BLaER1 (cell line): ENCODE results near the gene C13orf46.

ENCODE experiments used
- H3K27ac ChIP-seq: shearing (Covaris generic); formaldehyde crosslinking; 2 replicates; pipeline ENCODE4 v1.8.1; 2022
- H3K27me3 ChIP-seq: shearing (Covaris generic); formaldehyde crosslinking; 2 replicates; pipeline ENCODE4 v1.8.1; 2022
- H3K36me3 ChIP-seq: shearing (Covaris generic); formaldehyde crosslinking; 2 replicates; pipeline ENCODE4 v1.8.1; 2022
- H3K4me1 ChIP-seq: shearing (Covaris generic); formaldehyde crosslinking; 2 replicates; pipeline ENCODE4 v1.8.1; 2022
- H3K4me2 ChIP-seq: shearing (Covaris generic); formaldehyde crosslinking; 2 replicates; pipeline ENCODE4 v1.8.1; 2022
- H3K4me3 ChIP-seq: shearing (Covaris generic); formaldehyde crosslinking; 2 replicates; pipeline ENCODE4 v1.8.1; 2022
- H3K9ac ChIP-seq: shearing (Covaris generic); formaldehyde crosslinking; 2 replicates; pipeline ENCODE4 v1.8.1; 2022
- H3K9me3 ChIP-seq: shearing (Covaris generic); formaldehyde crosslinking; 2 replicates; pipeline ENCODE4 v1.8.1; 2022
- H4K20me1 ChIP-seq: shearing (Covaris generic); formaldehyde crosslinking; 2 replicates; pipeline ENCODE4 v1.8.1; 2022
- Cebpa-rat ChIP-seq: shearing (Covaris generic); IDR thresholded peaks from 2 replicates; pipeline ENCODE4 v1.8.1; 2022

The C13orf46 gene

GRCh38 chr13:113926951-113927660, 46.8 kb downstream of the C13orf46 start:
- Histone ChIP-seq H3K4me2 (no peak overlapping the region), H3K27ac (no peak overlapping the region), H3K4me3 (no peak overlapping the region), H3K36me3 (no peaks in the 10 kb centered on the region), H3K9ac (no peak overlapping the region), H3K9me3 (peaks cover 4% of the 10 kb centered on the region; the same call in 1 of the 2 replicates), H3K4me1 (peaks cover 5% of the 10 kb centered on the region), H4K20me1 (no peaks in the 10 kb centered on the region), H3K27me3 (no peaks in the 10 kb centered on the region)
- TF ChIP-seq Cebpa-rat: no peak

- Histone ChIP-seq H3K4me1 (peaks cover 7% of the 10 kb centered on the region), H3K9me3 (peaks cover 12% of the 10 kb centered on the region; the same call in 1 of the 2 replicates), H3K36me3 (no peaks in the 10 kb centered on the region), H3K9ac (no peak overlapping the region), H3K27ac (no peak overlapping the region), H3K4me2 (no peak overlapping the region), H4K20me1 (no peaks in the 10 kb centered on the region), H3K4me3 (no peak overlapping the region), H3K27me3 (no peaks in the 10 kb centered on the region)
- TF ChIP-seq Cebpa-rat: no peak
Observed at GRCh38 chr13:113926301-113926761, 47.5 kb downstream of the C13orf46 start.

GRCh38 chr13:113924184-113924901, 49.5 kb downstream of the C13orf46 start:
- Histone ChIP-seq H3K27me3 (no peaks in the 10 kb centered on the region), H3K4me1 (peaks cover 7% of the 10 kb centered on the region), H3K4me3 (no peak overlapping the region), H3K4me2 (no peak overlapping the region), H3K9me3 (peaks cover 18% of the 10 kb centered on the region), H3K27ac (no peak overlapping the region), H3K9ac (no peak overlapping the region), H4K20me1 (no peaks in the 10 kb centered on the region), H3K36me3 (no peaks in the 10 kb centered on the region)
- TF ChIP-seq Cebpa-rat: no peak

GRCh38 chr13:113923376-113924063, 50.4 kb downstream of the C13orf46 start:
- Histone ChIP-seq H3K9ac (no peak overlapping the region), H3K36me3 (no peaks in the 10 kb centered on the region), H4K20me1 (no peaks in the 10 kb centered on the region), H3K27ac (no peak overlapping the region), H3K27me3 (no peaks in the 10 kb centered on the region), H3K9me3 (peaks cover 18% of the 10 kb centered on the region), H3K4me3 (no peak overlapping the region), H3K4me2 (no peak overlapping the region), H3K4me1 (peaks cover 7% of the 10 kb centered on the region)
- TF ChIP-seq Cebpa-rat: no peak

- Histone ChIP-seq H3K4me2 (no peak overlapping the region), H3K4me1 (peaks cover 11% of the 10 kb centered on the region), H3K9me3 (peaks cover 18% of the 10 kb centered on the region), H3K27ac (no peak overlapping the region), H3K4me3 (no peak overlapping the region), H4K20me1 (no peaks in the 10 kb centered on the region), H3K9ac (no peak overlapping the region), H3K36me3 (no peaks in the 10 kb centered on the region), H3K27me3 (no peaks in the 10 kb centered on the region)
- TF ChIP-seq Cebpa-rat: no peak
Observed at GRCh38 chr13:113922412-113923118, 51.3 kb downstream of the C13orf46 start.

- Histone ChIP-seq H3K36me3 (no peaks in the 10 kb centered on the region), H3K9ac (no peak overlapping the region)
- no peak for TF ChIP-seq Cebpa-rat
Observed at GRCh38 chr13:113921763-113922162, 52.1 kb downstream of the C13orf46 start.

GRCh38 chr13:113920606-113921286, 53.1 kb downstream of the C13orf46 start:
- peaks cover 18% of the 10 kb centered on the region for H3K4me1 ChIP-seq
- no peak for TF ChIP-seq Cebpa-rat
- H3K4me3 ChIP-seq: no peak overlapping the region
- no peaks in the 10 kb centered on the region for H4K20me1 ChIP-seq
- H3K4me2 ChIP-seq: no peak overlapping the region
- peaks cover 18% of the 10 kb centered on the region for H3K9me3 ChIP-seq
- no peaks in the 10 kb centered on the region for H3K27me3 ChIP-seq
- no peak overlapping the region for H3K9ac ChIP-seq
- no peaks in the 10 kb centered on the region for H3K36me3 ChIP-seq
- H3K27ac ChIP-seq: no peak overlapping the region

More at GRCh38 chr13:113921763-113922162, 52.1 kb downstream of the C13orf46 start:
- H3K4me2 ChIP-seq: no peak overlapping the region
- H3K27me3 ChIP-seq: no peaks in the 10 kb centered on the region
- peaks cover 18% of the 10 kb centered on the region for H3K9me3 ChIP-seq
- no peak overlapping the region for H3K27ac ChIP-seq
- H4K20me1 ChIP-seq: no peaks in the 10 kb centered on the region
- no peak overlapping the region for H3K4me3 ChIP-seq
- peaks cover 18% of the 10 kb centered on the region for H3K4me1 ChIP-seq

- Histone ChIP-seq H3K9me3 (peaks cover 22% of the 10 kb centered on the region), H3K27ac (no peak overlapping the region), H3K4me3 (no peak overlapping the region), H3K27me3 (no peaks in the 10 kb centered on the region), H4K20me1 (no peaks in the 10 kb centered on the region), H3K4me2 (no peak overlapping the region), H3K4me1 (peaks cover 21% of the 10 kb centered on the region), H3K36me3 (no peaks in the 10 kb centered on the region), H3K9ac (no peak overlapping the region)
- no peak for TF ChIP-seq Cebpa-rat
Observed at GRCh38 chr13:113919761-113920559, 53.9 kb downstream of the C13orf46 start.
